NCI-H2227 (cell line): Measurements from ENCODE around the gene OTULINL.

Experiments used
- DNase-seq: peaks from one replicate; lab custom pipeline; 2025; ENCODE audit not compliant: unreplicated experiment; lab: John Stamatoyannopoulos, UW

Gene OTULINL

GRCh38 chr5:14599476-14600127 lies 18.0 kb downstream of the OTULINL start:
- no peak for DNase-seq

DNA sequence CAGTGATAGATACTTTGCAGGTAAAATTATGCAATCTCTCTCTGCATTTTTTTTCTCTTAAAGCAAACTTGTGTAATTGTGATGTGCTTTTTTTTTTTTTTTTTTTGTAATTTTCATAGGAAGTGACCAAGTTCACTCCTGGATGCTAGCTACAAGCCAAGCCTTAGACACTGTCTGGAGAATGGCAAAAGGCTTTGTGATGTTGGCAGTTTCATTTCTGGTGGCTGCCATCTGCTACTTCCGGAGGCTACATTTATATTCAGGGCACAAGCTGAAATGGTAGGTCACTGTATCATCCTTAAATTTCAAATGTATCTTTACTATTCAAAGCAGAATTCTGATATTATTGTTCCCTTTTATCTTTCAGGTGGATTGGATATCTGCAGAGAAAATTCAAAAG lies 19.3 kb downstream of the OTULINL start:
- no peak for DNase-seq

GRCh38 chr5:14603141-14603540 lies 21.5 kb downstream of the OTULINL start:
- DNase-seq = no peak

DNA sequence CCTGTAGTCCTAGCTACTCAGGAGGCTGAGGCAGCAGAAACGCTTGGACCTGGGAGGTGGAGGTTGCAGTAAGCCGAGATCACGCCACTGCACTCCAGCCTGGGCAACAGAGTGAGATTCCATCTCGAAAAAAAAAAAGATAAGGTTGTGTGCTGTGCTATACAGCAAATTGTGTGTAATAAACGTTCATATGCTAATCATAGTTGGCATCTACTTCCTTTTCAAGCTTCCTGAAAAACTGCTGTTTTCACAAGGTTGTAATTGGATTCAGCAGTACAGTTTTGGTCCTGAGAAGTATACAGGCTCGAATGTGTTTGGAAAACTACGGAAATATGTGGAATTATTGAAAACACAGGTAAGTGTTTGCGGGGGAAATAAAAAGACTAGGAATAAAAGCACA lies 25.5 kb downstream of the OTULINL start:
- no peak for DNase-seq

GRCh38 chr5:14608169-14608568 lies 26.6 kb downstream of the OTULINL start:
- DNase-seq = no peak

- no peak for DNase-seq
Measured at GRCh38 chr5:14611737-14612136, 30.1 kb downstream of the OTULINL start.

DNA sequence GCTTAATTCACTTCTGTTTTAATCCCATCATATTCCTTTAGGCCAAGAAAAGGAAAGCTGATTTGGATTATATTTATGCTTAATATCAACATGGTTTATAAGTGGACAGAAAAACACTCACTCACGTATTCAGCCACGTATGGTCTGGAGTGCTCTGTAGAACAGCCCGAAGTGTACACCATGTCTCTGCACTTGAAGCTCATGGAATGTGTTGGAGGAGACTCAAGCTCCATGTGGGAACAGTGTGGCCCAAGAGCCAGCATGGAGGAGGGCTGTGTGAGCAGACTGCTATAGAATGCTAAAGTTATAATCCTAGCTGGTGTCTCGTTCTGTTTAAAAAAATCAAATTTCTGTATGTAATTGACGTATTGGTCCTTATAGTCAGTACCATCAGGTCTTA lies 32.9 kb downstream of the OTULINL start:
- DNase-seq = no peak

DNA sequence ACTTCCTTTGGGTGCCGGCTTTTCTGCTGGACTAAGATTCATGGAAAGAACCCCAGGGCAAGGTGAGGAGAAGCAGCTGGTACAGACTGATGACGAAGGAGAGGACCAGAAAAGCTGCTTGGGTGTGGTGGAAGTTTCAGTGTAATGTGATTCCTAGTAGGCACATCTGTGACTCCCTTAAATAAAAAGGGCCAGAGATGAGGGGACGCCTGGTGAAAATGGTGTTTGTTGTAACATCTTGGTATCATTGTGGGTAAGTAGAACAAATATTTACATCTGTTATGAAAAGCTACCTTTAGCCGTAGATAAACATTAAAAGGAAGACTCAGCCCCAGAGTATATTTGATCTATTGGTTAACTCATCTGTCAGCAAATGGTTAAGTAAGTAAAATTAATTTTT lies 33.8 kb downstream of the OTULINL start:
- no peak for DNase-seq

DNA sequence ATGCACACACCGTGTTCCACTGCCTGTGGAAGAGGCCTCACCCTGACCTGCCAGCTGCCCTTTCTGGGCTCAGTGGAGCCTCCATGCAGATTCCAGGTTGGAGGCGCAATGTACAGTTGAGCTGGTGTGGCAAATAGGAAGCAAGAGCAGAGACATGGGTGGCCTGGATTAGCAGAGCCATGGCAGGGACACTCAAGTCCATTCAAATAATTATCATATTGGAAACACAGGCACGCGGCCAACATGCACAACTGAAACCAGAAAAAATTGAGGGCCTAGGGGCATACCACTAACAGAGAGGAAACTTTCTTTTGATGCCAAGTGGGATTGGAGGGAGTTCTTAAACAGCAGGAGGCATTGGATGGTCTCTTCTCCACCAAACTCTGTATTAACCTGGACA lies 35.8 kb downstream of the OTULINL start:
- no peak for DNase-seq

DNA sequence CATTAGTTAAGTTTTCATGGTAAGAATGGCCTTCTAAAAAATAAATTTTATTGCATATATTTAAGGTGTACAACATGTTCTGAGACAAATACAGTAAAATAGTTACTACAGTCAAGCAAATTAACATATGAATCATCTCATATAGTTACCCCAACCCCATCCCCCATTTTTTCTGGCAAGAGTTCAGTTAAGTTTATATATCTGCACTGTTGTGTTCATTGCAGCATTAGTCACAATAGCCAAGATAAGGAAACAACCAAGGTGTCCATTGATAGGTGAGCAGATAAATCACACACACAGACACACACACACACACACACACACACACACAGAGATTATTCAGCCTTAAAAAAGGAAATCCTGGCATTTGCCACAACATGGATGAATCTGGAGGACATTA lies 45.7 kb downstream of the OTULINL start:
- DNase-seq = no peak

- no peak for DNase-seq
Measured at GRCh38 chr5:14628346-14628745, 46.8 kb downstream of the OTULINL start.

- DNase-seq = no peak
Measured at GRCh38 chr5:14630671-14631070, 49.1 kb downstream of the OTULINL start.

DNA sequence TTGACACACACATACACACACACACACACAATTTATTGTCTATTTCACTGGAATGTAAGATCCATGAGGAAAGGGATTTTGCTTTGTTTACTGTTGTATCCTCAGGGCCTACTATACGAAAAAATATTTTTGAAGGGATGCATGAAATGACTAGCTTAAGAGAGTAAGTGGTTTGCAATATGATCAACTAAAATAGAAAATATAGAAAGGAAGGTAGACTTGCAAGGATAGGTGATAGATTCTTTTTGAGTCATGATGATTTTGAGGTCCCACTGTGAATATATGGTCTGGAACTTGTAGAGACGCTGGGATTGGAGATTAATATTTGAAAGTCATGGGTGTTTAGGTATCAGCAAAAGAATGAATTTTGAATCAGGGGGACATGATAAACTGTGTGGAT lies 54.1 kb downstream of the OTULINL start:
- DNase-seq = no peak

- no peak for DNase-seq
Measured at GRCh38 chr5:14640765-14641164, 59.2 kb downstream of the OTULINL start.

- DNase-seq = no peak
Measured at GRCh38 chr5:14644623-14645237, 63.1 kb downstream of the OTULINL start.

DNA sequence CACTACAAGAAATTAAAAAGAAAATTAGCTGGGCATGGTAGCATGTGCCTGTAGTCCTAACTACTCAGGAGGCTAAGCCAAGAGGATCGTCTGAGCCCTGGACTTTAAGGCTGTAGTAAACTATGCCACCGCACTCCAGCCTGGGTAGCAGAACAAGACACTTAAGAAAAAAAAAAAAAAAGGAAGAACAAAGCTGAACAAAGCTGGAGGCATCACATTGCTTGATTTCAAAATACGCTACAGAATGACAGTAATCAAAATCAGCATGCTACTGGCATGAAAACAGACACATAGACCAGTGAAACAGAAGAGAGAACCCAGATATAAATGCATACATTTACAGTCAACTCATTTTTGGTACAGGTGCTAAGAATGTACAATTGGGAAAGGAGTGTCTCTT lies 68.5 kb downstream of the OTULINL start:
- no peak for DNase-seq

DNA sequence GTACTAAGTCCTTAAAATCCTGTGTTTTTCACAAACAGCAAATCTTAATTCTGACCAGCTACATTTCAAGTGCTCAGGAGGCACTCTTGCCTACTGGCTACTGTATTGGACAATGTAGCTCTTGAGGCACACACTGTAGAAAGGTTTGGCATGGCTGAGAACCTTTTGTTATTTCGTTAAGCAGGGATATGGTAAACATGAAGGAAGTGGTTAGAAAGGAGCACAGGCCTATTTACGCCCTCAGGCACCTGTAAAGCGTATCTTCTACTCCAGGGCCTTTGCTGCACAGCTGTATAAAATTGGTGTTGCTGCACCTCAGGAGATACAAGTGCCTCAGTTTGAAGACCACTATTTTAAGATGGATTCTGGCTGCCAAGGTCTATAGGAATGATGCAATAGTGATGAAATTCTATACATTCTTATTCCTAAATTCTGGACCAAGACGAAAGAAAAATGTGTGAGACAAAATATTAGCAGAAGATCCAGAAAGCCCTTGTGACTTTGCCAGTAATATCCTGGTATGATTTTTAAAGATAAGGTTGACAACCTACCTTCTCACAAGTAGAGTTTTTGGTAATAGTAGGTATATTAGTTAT lies 73.7 kb downstream of the OTULINL start:
- no peak for DNase-seq

DNA sequence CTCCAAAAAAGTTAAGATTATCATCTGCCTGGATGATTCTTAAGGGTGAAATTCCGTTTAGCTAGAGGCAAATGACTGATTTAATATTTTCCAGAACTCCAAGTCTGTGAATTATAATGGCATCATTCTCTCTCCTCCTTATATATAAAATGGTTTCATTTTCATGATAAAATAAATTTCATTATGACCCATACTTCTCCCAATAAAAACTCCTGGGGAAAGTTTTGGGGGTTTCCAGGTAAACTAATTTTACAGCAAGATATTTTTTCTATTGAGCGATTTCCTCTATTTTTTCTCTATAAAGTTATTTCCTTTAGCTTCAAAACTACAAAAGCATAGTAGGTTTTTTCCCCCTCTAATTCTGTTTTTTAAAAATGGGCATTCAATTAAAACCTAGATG lies 75.3 kb downstream of the OTULINL start:
- DNase-seq = no peak

DNA sequence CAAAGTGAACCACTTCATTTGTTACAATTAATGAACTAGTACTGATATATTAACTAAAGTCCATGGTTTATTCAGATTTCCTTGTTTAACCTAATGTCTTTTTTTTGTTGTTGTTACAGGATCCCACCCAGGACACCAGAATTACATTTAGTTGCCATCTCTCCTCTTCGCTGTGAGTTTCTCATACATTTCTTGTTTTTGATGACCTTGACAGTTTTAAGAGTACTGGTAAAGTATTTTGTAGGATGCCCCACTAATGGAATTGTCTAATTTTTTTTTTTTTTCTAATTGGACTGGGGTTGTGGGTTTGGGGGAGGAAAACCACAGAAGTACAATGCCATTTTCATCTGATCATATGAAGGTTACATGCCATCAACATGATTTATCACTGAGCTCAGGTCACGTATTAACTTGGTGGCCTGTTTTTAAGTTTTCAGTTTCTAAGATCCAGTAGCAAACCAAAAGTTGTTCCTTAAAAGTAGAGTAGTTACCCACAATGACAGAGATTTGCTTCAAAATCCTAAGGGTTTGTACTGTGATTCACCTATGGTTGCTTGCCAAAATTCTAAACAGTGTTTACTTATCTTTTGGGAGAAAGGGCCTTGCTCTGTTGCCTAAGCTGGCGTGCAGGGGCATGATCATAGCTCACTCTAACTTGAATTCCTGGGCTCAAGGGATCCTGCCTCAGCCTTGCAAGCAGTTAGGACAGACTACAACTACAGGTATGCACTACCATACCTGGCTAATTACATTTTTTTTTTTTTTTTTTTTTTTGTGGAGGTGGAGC lies 78.4 kb downstream of the OTULINL start:
- DNase-seq = no peak

GRCh38 chr5:14660833-14661232 lies 79.2 kb downstream of the OTULINL start:
- DNase-seq = no peak
